Endometrium (tissue), 2 donors: ENCODE results near the gene CHL1.

Experiments
- FAIRE-seq: peaks from 2 replicates; lab custom pipeline; 2012; peaks lifted over from hg19 to GRCh38; lab: Jason Lieb, UNC
- donor health status: control.
- donor health status: control.

CHL1 gene

GRCh38 chr3:284322-284721, 87.8 kb downstream of the CHL1 start:
- no peak for FAIRE-seq

DNA sequence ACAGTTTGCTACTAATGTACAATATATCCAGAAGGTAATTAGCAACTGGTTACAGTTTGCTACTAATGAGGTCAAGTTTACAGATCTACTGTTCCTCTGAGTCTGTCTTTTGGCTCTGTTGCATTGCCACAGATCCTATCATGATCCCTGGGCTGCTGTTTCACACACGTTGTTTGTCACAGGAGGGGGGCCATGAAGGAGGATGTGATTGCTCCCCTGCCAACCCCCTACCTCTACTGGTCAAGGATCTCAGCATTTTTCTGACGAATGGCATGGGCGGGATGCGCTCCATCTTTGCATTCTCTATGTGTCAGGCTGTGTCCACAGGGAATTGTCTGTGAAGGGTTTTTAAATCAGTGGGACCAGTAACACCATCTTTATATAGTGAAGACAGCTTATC, 91.9 kb downstream of the CHL1 start:
- FAIRE-seq, result no peak

DNA sequence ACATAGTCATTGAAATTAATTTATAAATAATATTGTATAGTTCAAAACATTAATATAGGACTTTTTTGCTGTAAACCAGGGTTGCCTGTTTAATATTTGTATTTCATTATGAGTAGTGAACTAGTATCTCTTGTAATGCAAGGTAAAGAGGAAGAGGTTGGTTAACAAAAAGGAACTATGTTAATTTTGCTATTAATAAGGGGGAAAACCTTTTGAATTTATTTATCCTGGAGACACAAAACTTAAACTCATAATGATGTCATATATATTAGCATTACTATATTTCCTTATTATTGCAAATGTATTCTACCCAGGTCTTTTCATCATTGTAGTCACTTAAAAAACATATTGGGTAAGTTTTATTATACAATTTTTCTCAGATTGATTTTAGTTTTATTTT, 94.5 kb downstream of the CHL1 start:
- no peak for FAIRE-seq

DNA sequence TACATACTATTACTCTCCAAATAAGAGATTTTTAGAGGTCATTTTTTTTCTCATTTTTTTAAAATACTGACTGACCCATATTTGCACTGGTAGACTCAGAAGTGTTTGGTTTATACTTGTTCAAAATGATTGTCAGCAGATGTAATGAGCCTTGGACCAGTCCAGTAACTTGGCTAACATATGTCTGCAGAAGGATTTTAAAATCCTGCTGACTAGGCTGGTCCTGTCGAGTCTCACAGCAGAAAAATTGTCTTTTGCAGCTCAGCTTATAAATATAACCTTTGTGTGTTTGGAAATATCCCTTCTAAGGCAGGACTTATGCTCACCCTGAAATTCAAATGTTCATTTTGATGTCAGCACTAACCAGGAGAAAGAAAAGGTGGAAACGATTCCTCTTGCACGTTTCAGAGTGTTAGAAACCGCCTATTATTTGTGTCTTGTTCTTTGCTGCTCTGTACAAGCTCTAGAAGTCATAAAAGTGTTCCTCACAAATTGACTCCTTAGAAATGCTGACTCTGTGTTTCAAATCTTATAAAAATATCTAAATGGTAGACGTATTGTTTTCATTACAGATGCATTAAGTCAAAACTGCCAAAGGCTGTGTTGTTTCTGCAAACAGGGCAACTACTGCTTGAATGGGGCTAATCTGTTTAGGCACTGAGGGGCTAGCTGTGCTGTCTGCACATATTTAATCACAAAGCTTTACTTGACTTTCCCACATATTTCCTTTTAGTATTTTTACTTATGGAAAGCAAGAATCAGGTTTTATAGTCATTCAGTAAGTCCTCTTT, 95.3 kb downstream of the CHL1 start:
- FAIRE-seq, result no peak

- FAIRE-seq, result no peak
These were observed 97.5 kb downstream of the CHL1 start for GRCh38 chr3:294096-294495.

GRCh38 chr3:294581-294980, 98.0 kb downstream of the CHL1 start:
- no peak for FAIRE-seq

GRCh38 chr3:295166-295565, 98.6 kb downstream of the CHL1 start:
- FAIRE-seq, result no peak

- FAIRE-seq, result no peak
These were observed 101.0 kb downstream of the CHL1 start for GRCh38 chr3:297585-297984.

DNA sequence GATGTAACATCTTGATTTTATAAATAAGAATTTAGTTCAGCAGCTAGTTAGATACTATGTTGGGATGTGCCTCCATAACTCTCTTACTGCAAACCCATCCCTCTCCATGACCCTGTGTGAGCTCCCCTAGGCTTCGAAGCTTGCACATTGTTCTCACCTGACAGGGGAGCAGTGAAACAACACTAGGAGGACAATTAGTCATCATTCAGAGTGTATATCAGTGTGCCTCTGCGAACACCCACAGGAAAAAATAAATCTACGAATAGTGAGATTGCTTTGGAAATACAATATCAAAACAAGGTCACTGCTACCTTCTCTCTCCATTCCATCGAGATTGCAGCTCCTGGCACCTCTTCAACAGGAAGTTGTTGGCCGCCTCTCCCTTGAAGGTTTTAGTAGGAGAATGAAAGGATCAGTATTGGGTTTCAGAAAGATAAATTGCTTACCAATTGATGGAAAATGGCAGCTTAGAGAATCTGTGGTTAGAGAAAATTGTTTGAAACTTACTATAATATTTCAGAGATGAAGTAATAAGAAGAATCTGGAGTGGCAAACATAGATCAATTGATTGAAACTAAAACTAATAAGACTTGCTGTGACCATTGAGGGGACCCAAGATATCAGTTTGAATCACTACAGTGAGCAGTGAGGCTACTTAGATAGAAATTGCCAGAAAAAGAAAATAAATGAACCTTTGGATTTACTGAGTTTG, 103.2 kb downstream of the CHL1 start:
- FAIRE-seq, result no peak

GRCh38 chr3:307182-307581, 110.6 kb downstream of the CHL1 start:
- no peak for FAIRE-seq

DNA sequence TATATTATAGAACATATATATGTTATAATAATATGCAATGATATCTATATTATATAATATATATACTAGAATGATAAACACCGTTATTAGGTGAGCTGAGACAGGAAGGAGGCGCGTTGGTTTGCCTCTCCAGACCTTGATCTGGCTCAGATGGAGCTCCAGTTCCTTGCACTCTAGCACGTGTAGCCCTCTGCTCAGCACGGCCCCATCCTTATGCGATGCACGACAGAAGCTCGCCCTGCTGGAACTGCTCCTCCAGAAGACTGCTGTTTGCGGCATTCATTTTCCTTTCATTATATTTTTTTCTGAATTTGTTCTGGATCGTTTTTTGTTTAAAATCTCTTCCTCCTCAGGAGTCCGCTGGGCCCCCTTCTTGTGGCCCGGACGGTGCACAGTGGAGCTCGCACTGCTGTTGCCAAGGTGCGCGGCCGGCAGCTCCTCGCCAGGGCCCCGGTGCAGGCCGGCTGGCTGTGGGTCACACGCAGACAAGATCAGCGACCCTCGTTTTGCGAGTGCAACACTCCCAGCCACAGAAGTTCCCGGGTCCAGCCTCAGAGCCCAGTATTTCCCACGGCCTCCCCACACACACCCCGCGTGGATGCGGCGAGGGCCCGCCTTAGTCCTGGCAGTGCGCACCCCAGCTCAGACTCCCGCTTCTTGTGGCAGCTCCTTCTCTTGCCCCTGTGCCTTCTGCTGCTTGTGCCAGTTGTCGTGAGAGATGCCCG, 112.2 kb downstream of the CHL1 start:
- FAIRE-seq, result no peak

DNA sequence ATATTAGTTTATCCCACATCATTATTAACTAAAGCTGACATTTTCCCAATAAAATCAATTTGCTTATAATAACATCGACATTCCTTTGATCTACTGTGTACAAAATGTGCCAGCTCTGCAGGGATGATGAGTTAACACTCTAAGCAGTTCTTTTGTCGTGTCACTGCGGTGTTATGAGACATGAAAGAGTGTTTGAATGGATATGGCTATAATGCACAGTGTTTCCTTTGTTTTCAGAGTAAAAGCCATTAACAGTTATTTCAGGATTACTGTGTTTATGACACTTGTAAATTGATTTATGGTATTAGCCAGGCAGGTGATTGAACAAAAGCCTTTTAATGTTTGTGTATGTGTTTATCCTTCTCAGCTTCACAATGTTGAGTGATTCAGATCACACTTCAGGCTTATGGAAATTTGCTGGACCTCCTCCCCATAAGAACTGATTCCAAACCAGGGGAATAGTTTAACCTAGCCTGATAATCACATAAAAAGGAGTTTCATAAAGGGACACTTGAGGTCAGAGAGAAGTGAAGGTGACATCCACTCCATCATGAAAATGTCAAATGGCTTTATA, 115.7 kb downstream of the CHL1 start:
- no peak for FAIRE-seq

- FAIRE-seq, result no peak
These were observed 116.3 kb downstream of the CHL1 start for GRCh38 chr3:312911-313310.

- no peak for FAIRE-seq
These were observed 120.4 kb downstream of the CHL1 start for GRCh38 chr3:317012-317411.

GRCh38 chr3:318903-319302, 122.3 kb downstream of the CHL1 start:
- FAIRE-seq, result no peak

DNA sequence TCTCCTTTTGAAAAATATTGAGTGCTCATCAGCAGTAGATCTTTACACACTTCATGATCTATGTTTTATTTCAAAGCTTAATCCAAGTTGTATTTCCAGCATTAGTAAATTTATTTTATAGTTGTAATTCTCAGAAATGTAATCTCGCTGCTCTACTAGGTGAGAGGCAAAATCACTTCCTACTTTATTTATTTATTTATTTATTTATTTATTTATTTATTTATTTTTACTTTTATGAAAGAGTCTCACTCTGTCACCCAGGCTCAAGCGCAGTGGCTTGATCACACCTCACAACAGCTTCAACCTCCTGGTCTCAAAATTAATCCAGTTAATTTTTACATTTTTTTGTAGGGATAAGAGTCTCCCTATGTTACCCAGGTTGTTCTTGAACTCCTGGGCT, 127.9 kb downstream of the CHL1 start:
- no peak for FAIRE-seq

- FAIRE-seq, result no peak
These were observed 128.9 kb downstream of the CHL1 start for GRCh38 chr3:325495-325894.

GRCh38 chr3:330494-331115, 134.0 kb downstream of the CHL1 start:
- no peak for FAIRE-seq

DNA sequence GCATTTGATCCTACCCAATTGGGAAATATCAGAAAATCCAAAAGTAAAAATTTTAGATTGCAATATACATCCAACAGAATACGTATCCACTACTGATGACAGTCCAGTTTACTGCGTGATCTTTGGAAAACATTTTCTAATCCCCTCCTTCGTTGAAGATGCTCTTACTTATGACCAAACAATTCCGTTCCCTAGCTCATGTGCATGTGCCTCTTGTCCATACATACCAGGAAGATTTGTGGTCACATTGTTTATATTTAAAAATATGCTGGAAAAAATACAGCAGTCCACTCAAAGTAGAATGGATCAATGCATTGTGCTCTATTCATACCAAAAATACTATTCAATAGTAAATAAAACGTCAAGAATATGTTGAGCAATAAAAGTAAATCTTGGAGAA, 135.3 kb downstream of the CHL1 start:
- FAIRE-seq, result no peak

DNA sequence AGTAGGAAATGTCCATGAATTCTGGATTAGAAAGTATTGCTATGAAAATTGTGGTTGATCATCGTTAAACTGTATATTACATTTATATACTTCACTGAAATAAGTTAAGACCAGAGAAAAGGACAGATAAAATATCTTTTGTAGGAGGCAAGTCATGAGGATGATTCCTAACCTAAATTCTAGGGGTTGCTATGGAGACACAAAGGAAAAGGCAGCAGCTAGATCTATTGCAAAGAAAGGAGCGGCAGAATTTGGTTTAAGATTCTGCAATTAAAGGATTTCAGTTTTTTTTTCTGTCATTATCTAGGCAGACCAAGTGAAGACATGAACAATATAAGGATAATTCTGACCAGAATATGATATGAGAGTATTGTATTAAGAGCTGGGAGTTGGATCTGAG, 136.1 kb downstream of the CHL1 start:
- no peak for FAIRE-seq

DNA sequence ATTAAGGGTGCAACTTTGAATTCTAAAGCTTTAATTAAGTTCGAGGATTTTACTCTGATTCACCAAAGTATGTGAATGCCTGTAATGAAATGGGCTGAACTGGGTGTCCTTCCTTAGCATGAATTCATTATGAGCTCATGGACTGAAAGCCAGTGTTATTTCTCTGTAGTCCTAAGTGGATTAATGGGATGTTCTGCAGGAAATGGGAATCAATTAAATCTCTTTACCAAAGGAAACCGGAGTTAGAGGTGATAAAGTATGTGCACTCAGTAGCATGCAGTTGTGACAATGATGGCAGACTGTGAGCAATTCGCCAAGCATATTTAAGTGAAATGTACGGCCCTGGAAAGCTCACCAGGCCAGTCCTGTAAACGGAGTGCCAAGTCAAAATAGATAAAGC, 138.7 kb downstream of the CHL1 start:
- FAIRE-seq, result no peak

DNA sequence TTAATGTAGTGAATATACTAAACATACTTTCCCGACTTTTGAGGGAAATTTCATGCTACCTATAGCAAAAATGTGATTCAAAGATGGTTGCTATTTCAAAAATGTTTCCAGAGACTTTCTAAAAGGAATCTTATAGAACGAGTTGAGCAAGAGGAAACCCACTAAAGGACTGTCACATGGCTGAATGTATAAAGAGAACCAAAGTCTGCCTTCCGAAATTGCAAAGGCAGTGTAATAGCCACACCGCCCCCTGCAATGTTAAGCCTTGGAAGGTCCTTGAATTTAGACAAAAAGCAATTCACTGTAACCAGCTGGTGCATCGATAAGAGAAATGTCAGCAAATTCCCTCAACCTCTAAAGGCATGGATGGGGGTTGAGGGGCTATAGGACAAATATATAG, 142.8 kb downstream of the CHL1 start:
- FAIRE-seq, result no peak
